ENCODE data around the gene F2RL2. TPM values are rescaled to one million over a fixed set of nuclear protein-coding genes. Genes with fewer than 3 reads are reported as not detected.
A peak's percentile ranks its signal among the peaks of the same experiment; 100 is the strongest.

F2RL2 gene
- total and polyA plus RNA-seq, 10 of the 15 experiments (the other 5 are each of a cell fraction or from before 2014, with no cell fraction given) = 0.03 to 0.24 (median 0.08) TPM; not detected in 5

- 58% methylated on average over 3 of the region's 3 CpGs for WGBS (ENCODE audit: insufficient coverage, insufficient replicate concordance, low lambda C conversion rate, missing lambda C conversion rate)
- in situ Hi-C loops (cut with MboI) (loop anchor here (5.0 kb wide), 1 partner anchor 181 kb away; no protein-coding TSS in a partner anchor), intact Hi-C loops (cut with micrococcal nuclease; ENCODE audit: unreplicated experiment) (no loop called here)
- Histone ChIP-seq H3K79me2 (ENCODE audit: control insufficient read depth, insufficient read depth, low read length) (no peaks in the 10 kb centered on the region), H3K4me2 (ENCODE audit: control insufficient read depth, insufficient read depth) (no peak overlapping the region), H3K4me3 (no peak overlapping the region), H4K20me1 (ENCODE audit: control insufficient read depth, insufficient read depth) (no peaks in the 10 kb centered on the region), H3K27ac (ENCODE audit: control insufficient read depth, insufficient read depth) (no peak overlapping the region), H3K36me3 (ENCODE audit: control insufficient read depth in 2 of 2, insufficient read depth in 2 of 2, low read length in 1 of 2) (peaks cover 0 to 2% of the 10 kb centered on the region in 2 experiments; a peak in 2 of 4 replicates), H3K27me3 (replicated peaks in 1 of 2; ENCODE audit: control insufficient read depth in 2 of 2, insufficient read depth in 2 of 2, low read length in 1 of 2) (no peaks in the 10 kb centered on the region), H3K9ac (ENCODE audit: control insufficient read depth, insufficient read depth, low read length) (no peak overlapping the region), H3K9me3 (replicated peaks; ENCODE audit: control insufficient read depth, insufficient read depth, low read length) (no peaks in the 10 kb centered on the region), H2AFZ (ENCODE audit: control insufficient read depth, low read depth, low read length) (no peak overlapping the region), H3K4me1 (ENCODE audit: control insufficient read depth, insufficient read depth, low read length) (no peaks in the 10 kb centered on the region)
- ATAC-seq (no peak), FAIRE-seq (peak; percentile 44), DNase-seq (ENCODE audit: low read depth, low spot score) (no peak)
- ChIA-PET CTCF (interaction anchor here (1.8 to 2.6 kb wide), 2 partner anchors 15 to 178 kb away, joined by 3 to 11 read pairs; no protein-coding TSS in a partner anchor), POLR2A (interaction anchor here (0.6 kb wide), 1 partner anchor 10 kb away, joined by 3 read pairs; no protein-coding TSS in a partner anchor), RAD21 (ENCODE audit: unreplicated experiment) (interaction anchor here (0.6 to 1.9 kb wide), 2 partner anchors 48 to 179 kb away, joined by 3 to 7 read pairs; no protein-coding TSS in a partner anchor), SMC1A (ENCODE audit: uncharacterized antibody, unreplicated experiment) (interaction anchor here (1.5 to 1.9 kb wide), 2 partner anchors 10 to 179 kb away, joined by 4 to 8 read pairs; no protein-coding TSS in a partner anchor)
- BruUV-seq (replicated peaks) = no TSS peak
- TF ChIP-seq USF2 (IDR thresholded peaks at IDR 0.05; ENCODE audit: borderline replicate concordance, low read depth, low read length) (no peak), PAX5 (IDR thresholded peaks at IDR 0.05; ENCODE audit: borderline replicate concordance, low read depth, low read length) (no peak), BMI1 (IDR thresholded peaks at IDR 0.05; ENCODE audit: borderline replicate concordance) (no peak), ZNF274 (IDR thresholded peaks at IDR 0.05; ENCODE audit: insufficient read depth, insufficient read length) (no peak), CHD2 (IDR thresholded peaks at IDR 0.05; ENCODE audit: borderline replicate concordance, low read depth, low read length) (no peak), POU2F2 (IDR thresholded peaks at IDR 0.05; ENCODE audit: borderline replicate concordance, low read depth, low read length) (no peak), YBX1 (IDR thresholded peaks at IDR 0.05) (no peak), HCFC1 (IDR thresholded peaks at IDR 0.05; ENCODE audit: low read length) (no peak), IKZF1 (conservative IDR thresholded peaks at IDR 0.05) (no peak), ZNF24 (IDR thresholded peaks at IDR 0.05) (no peak), MEF2B (IDR thresholded peaks at IDR 0.05; ENCODE audit: partially characterized antibody, poor library complexity, severe bottlenecking) (no peak), BACH1 (IDR thresholded peaks at IDR 0.05; ENCODE audit: borderline replicate concordance) (no peak), NFXL1 (IDR thresholded peaks at IDR 0.05; ENCODE audit: borderline replicate concordance) (no peak), LARP7 (IDR thresholded peaks at IDR 0.05) (no peak)
Measured at GRCh38 chr5:76595755-76596481, 27.3 kb downstream of the F2RL2 start.
